GM12873 (cell line): ENCODE results near the gene RBM22.

Source experiments
- TF ChIP-seq, protein P1 (sequence below): IDR thresholded peaks from 2 replicates; pipeline ENCODE4 v1.5.1; 2012; ENCODE audit warnings: low read depth, mild to moderate bottlenecking, moderate library complexity, low read length, control low read depth; ENCODE audit not compliant: insufficient read depth; ENCODE audit errors: missing control alignments

RBM22 gene

DNA sequence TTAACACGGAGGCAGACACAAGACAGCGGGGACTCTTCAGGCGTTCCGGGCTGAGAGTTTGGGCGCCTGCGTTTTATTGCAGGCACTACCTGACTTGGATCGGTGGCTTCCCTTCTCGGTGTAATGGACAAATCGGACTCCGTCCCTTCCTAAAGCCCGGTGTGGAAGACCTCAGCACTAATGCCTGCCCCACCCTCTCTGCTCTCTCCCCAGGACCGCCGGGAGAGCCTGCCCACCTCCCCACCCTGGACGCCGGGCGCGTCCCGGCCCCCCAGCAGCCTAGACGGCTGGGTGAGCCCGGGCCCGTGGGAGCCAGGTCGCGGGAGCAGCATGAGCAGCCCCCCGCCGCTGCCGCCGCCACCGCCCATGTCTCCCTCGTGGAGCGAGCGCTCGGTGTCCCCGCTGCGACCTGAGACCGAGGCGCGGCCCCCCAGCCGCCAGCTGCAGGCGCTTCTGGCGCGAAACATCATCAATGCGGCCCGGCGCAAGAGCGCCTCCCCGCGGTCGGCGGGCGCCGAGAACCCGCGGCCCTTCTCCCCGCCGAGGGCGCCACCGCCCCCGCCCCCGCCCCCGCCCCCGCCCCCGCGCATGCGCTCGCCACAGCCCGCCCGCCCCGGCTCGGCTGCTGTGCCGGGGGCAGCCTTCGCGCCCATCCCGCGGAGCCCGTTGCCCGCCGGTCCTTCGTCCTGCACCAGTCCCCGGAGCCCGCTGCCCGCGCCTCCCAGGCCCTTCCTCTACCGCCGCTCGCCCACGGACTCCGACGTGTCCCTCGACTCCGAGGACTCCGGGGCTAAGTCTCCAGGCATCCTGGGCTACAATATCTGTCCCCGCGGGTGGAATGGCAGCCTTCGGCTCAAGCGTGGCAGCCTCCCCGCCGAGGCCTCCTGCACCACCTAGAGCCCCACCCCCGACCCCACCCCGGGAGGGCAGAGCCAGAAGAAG lies 44.4 kb downstream of the RBM22 start:
- TF ChIP-seq, protein P1, sequence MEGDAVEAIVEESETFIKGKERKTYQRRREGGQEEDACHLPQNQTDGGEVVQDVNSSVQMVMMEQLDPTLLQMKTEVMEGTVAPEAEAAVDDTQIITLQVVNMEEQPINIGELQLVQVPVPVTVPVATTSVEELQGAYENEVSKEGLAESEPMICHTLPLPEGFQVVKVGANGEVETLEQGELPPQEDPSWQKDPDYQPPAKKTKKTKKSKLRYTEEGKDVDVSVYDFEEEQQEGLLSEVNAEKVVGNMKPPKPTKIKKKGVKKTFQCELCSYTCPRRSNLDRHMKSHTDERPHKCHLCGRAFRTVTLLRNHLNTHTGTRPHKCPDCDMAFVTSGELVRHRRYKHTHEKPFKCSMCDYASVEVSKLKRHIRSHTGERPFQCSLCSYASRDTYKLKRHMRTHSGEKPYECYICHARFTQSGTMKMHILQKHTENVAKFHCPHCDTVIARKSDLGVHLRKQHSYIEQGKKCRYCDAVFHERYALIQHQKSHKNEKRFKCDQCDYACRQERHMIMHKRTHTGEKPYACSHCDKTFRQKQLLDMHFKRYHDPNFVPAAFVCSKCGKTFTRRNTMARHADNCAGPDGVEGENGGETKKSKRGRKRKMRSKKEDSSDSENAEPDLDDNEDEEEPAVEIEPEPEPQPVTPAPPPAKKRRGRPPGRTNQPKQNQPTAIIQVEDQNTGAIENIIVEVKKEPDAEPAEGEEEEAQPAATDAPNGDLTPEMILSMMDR = peak; percentile 74

DNA sequence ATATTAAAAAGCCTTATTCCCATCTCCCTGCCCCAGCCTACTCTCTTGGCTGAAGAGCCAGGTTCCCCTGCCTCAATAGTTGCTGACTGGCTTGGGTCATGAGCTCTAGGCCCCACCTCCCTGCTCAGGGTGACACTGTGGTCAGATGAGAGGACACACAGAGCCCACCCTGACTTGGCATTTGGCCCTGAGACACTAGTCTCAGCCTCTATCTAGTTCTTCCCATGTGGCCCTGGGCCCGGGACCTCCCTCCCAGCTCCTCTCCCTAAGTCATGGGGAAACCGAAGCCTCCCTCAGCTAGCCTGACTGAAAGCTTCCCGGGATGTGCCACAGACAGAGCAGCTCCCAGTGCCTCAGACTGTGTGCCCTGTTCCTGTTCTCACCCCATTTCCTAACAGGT lies 45.6 kb downstream of the RBM22 start:
- TF ChIP-seq, protein P1 = no peak

DNA sequence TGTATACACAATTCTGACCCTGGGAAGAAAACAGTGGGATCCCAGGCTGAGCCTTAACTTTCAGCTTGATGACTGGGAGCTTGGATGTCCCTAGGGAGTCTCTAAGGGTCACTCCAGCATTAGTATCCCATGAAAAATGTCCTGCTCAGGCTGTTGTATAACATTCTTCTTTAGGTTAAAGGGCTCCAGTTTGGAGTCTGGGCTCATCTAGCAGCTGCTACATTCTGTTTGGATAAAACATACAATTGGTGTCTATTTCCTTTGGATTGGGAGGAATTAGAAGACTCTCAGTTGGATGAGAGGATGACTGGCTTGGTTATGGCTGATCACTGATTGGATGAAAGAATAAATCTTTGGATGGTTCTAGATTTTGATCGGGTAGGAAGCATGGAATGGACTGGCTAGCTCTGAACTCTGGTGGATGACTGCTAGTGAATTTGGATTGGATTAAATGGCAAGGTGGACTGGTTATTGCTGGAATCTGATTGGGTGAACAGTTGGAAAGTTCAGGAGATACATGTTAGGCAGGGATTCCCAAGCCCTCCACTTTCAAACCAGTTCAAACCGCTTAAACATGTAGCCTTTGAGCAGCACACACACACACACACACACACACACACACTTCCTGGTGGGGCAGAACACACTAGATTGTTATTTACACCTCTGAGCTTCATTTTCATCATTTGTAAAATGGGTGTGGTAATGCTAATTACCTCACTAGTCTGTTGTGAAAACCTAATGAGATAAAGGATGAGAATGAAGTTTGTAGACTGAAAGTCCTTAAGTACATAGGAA lies 46.9 kb downstream of the RBM22 start:
- TF ChIP-seq, protein P1 = no peak

DNA sequence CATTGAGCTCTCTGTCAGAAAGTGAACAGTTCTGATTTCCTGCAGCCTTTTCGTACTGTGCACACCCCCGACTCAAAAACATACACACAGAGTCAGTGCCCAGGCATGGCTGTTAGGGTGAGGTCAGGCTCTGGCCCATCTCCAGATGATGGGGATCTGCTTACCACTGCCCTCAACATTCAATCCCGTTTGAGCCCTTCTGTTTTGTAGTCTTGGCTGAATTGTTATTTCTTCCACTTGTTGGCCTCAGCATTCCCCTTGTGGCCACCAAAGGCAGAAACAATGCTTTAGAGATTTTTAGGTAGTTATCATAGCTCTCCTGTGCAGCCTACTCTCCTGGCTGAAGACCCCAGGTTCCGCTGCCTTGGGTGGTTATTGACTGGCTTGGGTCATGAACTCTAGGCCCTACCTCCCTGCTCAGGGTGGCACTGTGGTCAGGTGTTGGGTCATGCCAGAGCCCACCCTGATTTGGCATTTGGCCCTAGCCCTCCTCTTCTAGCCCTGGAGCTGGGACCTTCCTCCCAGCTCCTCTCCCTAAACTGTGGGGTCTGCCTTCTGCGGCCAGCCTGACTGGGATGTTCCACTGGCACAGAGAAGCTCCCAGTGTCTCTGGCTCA lies 47.6 kb downstream of the RBM22 start:
- TF ChIP-seq, protein P1 = no peak

DNA sequence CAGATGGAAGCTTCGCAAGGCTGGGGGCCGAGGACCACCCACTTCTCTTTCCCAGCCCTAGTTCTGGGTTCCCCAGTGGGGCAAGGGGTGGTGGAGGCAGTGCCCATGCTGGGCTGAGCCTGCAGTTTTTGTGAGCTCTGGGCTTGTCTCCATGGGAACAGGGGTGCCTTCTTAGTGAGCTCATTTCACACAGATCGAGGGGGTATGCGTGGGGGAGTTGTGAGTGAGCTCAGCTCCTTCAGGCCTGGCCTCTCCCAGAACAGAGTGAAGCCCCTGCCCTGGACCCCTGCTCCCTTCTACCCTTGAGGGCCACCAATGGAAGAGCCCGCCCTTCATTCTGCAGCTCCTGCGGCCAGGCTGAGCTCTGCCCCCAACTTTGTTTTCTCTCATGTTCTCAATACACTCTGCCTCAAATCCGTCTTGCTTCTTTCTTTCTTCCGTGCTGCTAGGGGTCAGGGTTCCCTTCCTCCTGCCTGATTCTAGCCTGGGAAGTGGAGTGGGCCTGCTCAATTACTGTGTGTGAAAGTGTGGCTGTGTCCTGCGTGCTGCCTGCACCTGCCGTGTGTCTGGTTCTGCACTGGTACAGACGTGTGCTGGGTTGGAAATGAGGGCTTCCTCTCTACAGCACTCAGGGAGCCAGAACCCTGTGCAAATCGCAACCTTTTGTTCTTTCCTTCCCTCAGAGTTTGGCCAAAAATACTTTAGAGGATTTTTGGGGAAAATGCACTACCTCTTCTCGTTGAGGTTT lies 48.8 kb downstream of the RBM22 start:
- TF ChIP-seq, protein P1 = no peak

DNA sequence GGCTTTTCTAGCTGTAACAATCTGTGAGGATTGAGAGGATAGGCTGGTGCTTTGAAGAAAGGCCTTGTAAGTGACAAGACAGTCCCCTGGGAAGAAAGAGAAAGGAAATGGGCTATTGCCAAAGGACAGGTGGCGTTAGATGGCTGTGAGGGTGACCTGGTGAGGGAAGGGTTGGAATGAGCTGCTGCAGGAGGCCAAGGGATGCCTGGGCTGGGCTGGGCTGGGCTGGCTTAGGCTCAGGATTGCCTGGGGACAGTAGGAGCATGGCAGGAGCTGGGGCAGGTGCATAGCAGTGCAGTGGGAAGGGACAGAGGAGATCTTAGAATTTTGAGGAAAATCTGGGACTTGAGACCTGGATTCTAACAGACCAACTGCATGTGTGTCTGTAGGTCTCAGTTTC lies 49.5 kb downstream of the RBM22 start:
- TF ChIP-seq, protein P1 = no peak
